Limb (tissue), 2 donors: ENCODE data around the gene ASGR1.

Experiments
- DNase-seq, 2 donors: peaks; one replicate each; pipeline ENCODE4 v3.0.0-alpha.2; 2016; ENCODE audit errors: extremely low spot score in 2 of 2

The ASGR1 gene

DNA sequence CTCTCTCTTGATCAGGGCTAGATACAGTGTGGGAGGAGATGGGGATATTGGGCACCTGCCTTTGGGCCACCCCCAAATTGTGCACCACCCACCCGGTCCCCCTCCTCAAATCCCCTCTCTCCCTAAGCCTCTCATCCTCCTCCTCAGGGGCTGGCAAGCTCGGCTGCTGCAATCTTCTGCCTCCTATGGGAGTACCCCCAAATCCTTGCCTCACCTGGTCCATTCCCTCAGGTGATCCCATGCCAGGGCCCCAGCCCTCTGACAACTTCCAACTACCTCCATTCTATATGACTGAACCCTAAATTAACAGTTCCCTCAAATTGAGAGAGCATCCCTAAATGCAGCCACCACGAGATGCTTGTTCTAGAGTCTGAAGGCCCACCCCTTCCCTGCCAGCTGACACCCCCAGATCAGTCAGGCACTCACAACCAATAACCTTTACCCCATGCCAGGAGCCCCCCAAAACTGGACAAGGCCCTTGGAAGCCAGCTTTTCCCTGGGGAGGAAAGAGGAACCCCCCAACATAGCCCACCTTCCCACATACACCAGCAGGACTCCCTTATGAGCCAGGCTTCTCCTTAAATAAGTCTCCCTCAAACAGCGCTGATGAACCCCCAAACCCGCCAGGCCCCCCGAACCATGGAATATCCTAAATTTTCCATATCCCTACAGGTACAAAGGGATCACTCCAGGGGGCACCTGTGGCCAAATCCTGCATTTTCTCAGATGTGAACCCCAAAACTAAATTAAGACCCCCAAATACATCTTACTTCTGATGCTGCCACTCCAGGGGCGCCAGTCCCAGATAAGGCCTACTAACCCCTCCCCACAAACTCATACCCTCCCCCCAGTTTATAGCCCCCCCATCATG, 37.3 kb upstream of the ASGR1 start:
- DNase-seq: no peak

DNA sequence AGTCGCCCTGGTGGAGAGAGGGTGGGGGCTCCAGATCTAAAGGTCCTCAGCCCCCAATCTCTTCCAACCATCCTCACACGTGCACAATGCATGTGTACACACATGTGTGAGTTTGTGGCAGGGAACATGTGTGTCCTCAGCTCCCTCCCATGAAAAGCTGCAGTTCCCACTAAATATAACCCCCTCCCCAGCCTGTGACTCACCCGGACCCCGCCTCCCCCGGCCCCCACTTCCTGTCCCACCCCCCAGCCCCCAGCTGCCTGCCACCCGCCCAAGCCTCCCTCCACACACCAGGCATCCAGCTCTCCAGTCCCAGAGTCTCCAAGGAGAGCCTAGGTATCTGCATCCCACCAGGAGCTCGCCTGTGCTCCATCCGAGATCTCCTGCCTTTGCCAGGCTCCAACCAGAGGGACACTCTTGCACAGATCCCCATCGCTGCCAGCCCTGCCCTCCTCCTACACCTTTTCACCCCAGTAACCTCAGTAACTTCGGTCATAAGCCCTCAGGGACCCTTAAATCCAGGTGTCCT, 36.5 kb upstream of the ASGR1 start:
- peak; percentile 43 to 68 for DNase-seq

DNA sequence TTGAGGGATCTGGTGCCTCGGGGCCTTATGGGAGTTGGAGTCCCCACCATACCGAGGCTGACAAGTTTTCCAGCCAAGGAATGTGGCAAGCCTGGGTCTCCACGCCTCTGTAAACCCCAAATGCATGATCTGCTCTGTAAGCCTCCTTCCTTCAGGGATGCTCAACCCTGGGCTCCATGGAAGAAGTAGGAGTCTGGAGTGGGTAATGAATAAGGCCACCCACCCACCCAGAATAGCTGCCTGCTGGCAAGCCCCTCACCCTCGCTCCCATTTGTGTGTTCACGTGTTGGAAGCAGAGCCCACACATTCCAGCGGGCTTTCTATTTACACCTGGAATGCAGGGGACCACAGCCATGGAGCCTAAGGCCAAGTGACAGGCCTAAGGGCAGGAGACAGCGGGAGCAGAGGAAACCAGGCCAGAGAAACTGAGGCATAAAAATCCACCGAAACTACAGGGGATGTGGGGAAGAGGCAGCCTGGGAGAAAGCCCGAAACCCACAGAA, 36.0 kb upstream of the ASGR1 start:
- no peak for DNase-seq

DNA sequence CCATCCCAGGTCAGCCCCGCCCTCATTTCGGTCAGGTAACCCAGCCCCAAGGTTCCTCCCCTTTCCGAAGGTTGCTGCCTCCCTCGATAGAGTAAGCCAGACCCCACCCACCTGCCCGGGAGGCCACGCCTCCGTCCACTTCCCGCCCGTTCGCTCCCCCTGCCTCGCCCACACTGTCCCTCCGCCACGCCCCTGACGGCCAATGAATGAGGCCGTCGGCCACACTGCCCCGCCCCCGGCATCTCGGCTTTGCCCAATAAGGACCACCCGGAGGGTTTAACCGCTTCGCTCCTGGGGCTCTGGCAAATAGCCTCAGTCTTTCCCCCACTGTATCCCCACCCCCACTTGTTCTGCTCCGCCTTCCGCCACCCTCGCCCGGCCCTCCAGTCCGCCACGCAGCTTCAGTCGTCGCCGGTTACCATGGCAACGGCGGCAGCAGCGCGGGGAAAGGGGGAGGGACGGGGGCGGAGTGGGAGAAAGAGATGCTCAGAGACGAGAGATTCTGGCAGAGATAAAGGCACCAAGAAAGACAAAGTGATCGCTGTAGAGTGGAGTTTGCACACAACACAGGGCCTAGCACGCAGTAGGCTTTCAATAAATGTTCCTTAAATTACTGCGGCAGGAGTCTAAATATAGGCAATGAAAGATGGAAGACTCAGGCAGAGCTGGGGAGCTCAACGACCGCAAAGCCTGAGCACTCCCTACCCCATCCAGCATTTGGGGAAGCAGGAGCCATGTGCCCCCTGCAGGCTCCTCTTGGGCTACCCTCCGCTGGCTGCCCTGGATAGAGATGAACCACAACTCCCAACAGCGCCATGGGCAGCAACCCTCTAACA, 35.3 kb upstream of the ASGR1 start:
- DNase-seq: peak; percentile 98 to 100

DNA sequence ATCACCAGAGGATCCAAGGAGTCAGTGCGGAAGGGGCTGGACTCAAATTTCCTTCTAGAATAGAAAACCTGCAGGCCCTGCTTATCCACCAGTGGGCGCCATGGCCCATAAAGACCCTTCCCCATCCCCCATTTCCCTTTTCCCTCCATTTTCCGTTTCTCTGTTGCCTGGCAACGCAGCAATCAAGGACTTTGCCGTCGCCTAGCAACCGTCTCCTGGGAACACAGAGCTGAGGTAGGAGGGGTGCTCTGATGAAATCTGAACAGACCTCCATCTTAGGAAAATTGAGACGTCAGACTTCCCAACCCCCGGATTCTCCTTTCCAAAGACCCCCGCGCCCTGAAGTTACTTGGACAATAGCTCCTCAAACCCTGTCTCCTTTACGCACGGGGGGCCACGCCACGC, 34.7 kb upstream of the ASGR1 start:
- DNase-seq: peak; percentile 91 to 94

DNA sequence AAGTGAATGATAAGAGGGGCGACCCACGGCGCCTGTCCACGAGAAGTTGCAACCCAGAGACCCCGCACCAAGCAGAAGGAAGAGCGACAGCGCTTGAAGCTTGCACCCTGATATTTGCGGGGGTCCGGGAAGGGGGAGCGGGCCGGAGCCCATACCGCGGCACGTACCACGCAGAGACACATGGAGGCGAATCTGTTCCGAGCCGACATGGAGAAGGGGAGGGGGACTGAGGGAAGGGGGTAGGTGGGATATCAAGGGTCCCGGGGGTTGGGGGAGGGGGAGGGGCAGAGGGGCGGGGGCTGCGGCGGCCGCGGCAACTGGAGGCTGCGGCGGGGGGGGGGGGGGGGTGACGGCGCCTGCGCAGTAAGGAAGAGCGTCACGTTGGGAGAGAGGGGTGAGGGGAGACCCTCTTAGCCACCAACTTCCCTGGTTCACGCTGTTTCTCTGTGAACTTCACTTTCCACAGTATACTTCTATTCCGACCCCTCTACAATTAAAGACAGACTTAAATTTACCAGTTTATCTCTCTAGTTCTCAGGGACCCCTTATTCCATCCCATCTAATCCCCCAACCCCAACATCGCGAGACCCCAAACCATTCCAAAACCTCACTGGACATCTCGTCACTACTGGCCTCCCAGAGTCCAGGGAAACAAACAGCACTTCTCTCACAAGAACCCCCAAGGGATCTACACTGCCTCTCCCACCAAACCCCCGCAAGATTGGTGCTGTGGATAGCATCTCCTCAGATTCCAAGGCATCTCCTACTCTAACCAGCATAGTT, 32.5 kb upstream of the ASGR1 start:
- DNase-seq: peak in 1 of 2 donors; percentile 74

DNA sequence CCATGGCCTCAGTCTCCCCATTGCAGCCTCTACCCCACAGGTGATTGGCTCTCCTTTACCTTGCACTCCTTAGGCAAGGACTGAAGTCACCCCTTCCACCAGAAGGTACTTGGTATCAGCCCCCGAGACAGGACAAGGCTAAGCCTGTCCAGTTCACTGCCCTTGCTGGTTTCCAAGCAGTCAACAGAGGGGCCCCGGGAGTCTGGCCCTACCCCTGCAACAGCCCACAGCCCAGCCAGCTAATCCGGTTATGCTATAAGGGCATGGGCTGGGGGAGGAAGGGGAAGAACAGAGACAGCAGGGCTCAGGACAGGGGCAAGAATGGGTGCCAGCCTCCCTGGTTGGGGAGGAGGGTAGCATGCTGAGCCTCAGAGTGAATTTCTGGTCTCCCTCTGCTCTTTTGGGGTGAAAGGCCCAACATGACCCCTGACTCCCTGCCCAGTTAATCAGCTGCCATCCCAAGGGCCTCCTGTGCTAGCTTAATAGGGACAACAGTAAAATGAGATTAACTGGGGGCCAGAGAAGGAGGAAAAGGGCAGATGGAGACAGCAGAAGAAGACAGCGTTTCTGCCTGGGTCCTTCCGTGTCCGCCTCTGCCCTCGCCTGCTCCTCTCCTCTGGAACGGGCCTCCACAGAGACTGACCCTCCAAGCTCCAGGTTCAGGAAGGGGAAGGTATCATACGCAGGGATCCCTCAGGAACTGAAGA, 29.7 kb upstream of the ASGR1 start:
- no peak for DNase-seq

DNA sequence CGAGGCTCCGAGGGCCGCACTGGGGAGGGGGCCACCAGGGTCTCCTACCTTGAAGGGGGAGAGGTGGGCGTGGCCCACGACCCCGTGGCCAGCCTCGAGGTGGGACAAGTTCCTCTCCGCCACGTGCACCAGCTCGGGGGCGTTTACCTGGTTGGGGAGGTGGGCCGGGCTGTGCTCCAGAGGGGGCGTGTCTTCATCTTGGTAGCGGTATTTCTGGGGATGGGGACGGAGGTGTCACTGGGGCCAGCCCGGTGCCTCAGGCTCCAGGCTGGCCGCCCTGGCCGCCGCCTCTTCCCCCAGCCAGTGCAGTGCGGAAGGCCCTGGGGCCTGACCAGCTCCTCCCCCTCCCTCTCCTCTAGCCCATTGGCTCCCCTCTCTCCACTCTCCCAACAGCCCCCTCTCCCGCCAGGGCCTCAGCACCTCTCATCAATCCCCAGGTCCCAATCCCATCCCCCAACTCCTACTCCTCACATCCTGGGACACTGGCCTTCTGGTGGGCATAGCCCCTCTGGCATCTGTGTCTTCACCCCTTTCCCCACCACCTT, 28.9 kb upstream of the ASGR1 start:
- DNase-seq: no peak

DNA sequence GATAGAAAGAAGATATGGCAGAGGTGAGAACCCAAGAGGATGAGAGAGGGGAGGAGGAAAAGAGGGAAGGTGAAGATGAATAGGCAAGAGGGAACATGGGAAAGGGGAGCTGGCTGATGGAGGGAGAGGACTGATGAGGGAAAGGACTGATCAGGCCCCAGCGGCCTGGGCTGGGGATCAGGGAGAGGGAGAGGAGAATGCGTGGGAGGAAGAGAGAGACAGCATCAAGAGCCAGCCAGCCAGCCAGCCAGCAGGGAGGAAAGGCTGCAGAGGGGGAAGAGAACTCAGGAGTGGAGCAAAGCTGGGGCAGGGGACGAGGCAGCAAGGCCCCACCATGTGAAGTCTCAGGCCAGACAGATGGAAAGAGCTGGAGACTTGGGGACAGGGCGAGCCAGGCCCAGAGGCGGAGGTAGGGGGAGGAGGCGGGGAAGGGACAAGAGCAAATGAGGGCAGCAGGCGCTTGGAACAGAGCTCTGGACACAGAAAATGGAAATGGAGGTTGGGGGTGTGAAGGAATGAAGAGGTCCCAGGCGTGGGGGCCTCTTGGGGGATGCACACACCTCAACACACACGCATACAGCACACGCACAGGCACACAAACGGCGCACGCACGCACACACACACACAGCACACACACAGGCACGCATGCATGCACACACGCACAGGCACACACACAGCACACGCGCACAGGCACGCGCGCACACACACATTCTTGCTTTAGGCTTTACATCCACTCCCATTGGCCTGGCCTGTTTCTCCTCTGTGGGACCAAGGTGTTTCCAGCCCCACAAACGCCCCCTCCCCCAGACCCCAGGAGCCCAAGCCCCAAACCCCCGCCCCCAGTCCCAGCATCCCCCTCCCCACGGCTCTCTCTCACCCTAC, 28.2 kb upstream of the ASGR1 start:
- DNase-seq: no peak

DNA sequence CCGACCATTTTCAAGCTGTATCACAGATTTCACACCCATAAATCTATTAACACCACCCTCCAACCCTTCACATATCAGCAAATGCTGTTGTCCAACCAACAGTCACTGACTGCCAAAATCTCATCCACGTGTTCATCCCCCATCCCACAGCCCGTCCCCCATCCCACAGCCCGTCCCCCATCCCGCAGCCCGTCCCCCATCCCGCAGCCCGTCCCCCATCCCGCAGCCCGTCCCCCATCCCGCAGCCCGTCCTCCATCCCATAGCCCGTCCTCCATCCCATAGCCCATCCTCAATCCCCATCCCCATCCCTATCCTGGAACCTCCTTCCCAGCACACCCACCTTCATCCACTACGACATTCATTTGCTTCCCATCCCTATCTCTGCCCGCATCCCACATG, 26.4 kb upstream of the ASGR1 start:
- DNase-seq: no peak

DNA sequence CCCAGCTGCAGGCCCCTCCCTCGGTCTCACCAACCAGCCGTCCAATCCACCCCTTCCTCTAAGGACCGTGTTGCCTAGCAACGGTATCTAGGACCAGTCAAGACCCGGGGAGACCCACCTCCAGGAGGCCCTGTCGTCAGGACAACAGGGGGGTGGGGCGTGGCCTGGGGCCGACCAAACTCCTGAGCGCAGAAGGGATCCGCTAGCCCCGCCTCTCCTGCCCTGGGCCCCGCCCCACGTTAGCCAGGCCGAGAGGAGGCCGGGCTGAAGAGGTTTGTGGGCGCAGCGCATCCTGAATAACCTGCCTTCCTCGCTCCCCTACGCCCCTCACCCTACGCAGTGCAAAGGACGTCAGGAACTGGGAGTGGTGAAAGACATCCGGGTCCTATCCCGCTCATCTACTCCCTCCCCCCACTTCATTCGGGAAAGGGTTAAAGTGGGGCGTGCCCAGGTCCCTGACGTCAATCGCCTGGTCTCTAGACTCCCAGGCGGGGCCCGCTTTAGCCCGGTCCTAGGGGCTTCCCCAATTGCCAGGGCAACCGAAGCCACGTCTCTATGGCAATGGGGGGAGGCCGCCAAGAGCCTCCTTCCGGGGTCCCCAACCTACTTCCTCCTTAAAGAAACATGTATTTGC, 25.8 kb upstream of the ASGR1 start:
- DNase-seq: peak; percentile 91 to 94

DNA sequence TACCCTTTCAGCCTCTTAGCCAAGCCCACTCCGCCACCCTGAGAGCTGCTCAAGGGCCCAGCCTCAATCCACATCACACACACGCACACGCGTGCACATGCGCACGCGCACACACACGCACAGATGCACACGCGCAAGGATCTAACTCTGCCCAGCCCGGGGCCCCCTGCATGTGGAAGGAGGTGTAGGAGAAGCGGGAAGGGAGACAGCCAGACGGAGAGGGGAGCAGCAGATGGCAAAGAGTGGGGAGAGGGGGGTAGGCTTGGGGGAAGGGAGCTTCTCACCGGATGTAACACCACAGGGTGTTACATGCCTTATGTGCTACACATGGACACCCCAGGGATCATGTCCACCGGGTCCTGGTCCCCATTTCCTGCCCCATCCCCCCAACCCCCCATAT, 25.2 kb upstream of the ASGR1 start:
- peak in 1 of 2 donors; percentile 66 for DNase-seq

DNA sequence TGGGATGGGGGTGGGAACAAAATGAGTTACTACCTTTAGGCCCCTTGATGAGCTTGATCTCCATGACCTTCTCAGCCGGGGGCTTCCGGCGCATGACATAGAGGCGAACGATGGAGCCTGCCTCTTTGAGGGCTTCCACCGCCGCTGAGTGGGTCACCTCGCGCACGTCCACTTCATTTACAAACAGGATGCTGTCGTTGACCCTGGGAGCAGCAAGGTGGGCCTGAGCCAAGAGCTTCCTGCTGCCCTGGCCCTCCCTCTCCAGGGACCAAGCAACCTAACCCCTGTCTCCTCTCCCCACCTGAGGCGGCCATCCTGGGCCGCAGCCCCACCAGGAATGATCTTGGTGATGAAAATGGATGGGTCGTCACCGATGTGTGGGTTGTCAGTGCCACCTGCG, 24.2 kb upstream of the ASGR1 start:
- DNase-seq: no peak

DNA sequence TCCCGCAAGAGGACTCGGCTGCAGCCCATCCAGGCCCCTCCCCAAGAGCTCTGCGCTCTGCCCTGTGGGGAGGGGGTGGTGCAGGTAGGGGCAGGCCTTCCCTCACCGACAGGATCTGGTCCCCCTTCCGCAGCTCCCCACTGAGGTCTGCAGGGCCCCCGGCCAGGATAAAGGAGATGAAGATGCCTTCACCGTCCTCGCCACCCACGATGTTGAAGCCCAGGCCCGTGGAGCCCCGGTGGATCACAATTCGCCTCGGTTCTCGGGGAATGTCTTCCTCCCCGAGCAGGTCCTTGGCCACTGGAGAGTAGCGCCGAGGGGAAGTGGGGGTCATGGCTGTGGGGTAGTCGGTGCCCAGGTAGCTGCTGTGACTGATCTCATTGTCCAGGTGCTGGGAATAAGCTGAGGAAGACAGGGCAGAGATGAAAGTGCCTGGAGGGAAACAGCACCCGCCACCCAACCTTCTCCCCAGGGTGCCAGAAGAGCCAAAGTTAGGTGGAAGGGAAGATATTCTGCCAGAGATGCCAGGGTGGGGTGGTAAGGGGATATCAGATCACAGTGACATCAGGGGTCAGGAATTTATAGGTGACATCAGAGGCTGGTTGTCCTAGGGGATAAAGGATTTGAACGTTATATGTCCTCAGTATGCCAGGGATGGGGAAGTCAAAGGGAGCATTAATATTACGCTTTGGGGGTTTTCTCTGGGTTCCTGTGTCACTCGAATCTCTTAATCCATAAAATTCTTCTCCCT, 17.7 kb upstream of the ASGR1 start:
- DNase-seq: no peak

DNA sequence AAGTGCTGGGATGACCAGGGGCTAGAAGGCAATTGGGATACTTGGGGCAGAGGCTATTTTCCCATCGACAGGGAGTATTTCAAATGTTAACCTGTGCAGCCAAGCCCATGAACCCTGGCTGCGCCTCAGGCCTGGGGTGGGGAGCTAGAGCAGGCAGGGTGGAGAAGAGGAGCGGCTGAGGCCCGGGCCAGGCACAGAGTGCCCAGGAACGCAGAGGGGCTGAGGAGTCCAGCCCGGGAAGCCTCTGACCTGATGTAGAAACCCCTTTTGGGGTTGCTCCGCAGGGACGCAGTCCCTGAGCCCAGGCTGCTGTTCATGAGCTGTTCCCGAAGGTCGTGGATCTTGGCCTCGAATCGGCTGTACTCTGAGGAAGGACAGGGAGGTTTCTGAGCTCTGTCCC, 16.8 kb upstream of the ASGR1 start:
- DNase-seq: no peak

DNA sequence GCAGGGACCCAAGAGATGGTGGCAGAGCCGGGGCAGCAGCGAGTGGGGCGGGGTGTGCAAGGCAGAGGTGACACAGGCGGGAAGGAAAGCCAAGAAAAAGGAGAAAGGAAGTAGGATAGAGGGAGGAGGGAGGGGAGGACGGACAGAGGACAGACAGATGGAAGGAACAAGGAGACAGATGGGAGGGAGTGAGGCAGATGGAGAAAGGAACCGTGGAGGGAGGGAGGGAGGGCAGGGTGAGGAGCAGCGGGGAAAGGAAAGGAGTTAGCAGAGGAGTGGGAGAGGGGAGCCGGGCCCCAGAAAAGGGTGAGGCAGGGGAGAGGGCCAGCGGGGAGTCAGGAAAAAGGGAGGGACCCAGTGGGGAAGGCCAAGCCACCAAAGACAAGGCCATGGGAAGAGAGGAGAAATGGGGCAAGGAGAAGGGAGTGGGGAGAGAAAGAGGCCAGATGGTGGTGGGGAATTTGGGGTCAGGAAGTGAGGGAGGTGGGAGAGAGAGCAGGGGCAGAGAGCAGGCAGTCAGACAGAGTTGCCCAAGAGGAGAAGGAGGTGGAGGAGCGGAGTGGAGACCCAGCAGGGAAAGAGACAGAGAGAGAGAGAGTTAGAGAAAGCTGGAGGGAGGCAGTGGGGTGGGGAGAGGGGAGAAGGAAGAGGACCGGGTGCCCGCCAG, 13.2 kb upstream of the ASGR1 start:
- DNase-seq: peak in 1 of 2 donors; percentile 30

DNA sequence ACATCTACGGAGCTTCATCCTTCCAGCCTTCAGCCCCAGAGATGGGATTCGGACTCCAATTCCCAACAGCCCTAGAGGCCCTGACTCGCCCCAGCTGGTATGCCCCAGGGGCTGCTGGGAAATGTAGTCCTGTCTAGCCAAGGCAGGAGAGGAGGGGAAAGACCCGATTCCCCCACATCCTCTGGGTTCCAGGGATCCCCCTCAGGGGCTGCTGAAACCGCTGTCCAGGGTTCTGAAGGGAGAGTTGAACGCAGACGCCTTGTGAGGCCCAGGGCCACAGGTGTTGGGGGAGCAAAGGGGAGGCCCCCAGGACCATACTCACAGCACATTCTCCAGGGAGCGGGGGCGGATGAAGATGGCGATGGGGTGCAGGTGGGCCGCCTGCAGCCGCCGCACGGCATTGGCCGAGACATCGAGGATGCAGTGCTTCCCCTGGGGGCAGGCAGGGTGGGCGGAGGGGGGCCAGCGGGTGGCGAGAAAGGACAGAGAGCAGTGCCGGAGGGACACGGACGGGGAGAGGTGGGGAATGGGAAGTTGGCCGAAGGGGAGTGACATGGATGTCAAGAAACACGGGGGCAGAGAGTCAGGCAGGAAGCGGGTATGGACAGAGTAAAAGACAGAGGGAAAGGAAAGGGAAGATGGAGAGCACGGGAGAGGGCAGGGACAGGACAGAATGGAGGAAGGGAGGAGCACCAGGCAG, 12.6 kb upstream of the ASGR1 start:
- peak in 1 of 2 donors; percentile 75 for DNase-seq
